HepG2 (cell line): ENCODE measurements around the gene SOCS3. TPM values are rescaled to one million over a fixed set of nuclear protein-coding genes. Genes with fewer than 3 reads are reported as not detected.
A peak's percentile ranks its signal among the peaks of the same experiment; 100 is the strongest.

Source experiments
- ATAC-seq: fragments of 200-7000 bp; cut with Tn5 transposase; 3 replicates; pipeline ENCODE4 v1.9.1; 2020; ENCODE audit warnings: mild to moderate bottlenecking, moderate library complexity
- BruUV-seq: library from RNA; stranded (reverse); fragments of 400-500 nt; replicated peaks from 2 replicates; lab custom pipeline; 2021; lab: Mats Ljungman, UMichigan
- CTCF ChIA-PET: fragments of 300-600 bp; formaldehyde crosslinking; extraction: SDS; loops from one replicate; lab custom pipeline; 2021; ENCODE audit warnings: low total read pairs, inconsistent platforms, low intra/inter-chr PET ratio; lab: Yijun Ruan, JAX
- POLR2A ChIA-PET: fragments of 350-600 bp; sonication (Branson Sonifier 250); formaldehyde crosslinking; loops from one replicate; lab custom pipeline; 2020; ENCODE audit warnings: antibody characterized with exemption, inconsistent platforms; lab: Yijun Ruan, JAX
- DNase-seq: peaks from one replicate; pipeline ENCODE4 v3.0.0-alpha.2; 2015; ENCODE audit warnings: low spot score
- FAIRE-seq: peaks from 3 replicates; lab custom pipeline; 2011; peaks lifted over from hg19 to GRCh38; lab: Jason Lieb, UNC
- H2AFZ ChIP-seq: one replicate; pipeline ENCODE4 v1.6.1; 2011; ENCODE audit warnings: low read length, inconsistent platforms
- H3K27ac ChIP-seq: fragments of 300-600 bp; 3 replicates; pipeline ENCODE4 v1.8.0; 2011; ENCODE audit warnings: mixed run types, mild to moderate bottlenecking, mixed read lengths, low read length, inconsistent platforms; ENCODE audit not compliant: insufficient read depth; ENCODE audit errors: extremely low read length
- H3K27me3 ChIP-seq, 2 experiments: fragments of 200-600 bp in 1 of 2; 2 replicates in 1 of 2; 3 replicates in 1 of 2; pipeline versions ENCODE4 v1.6.0 to v1.8.0; 2011; ENCODE audit warnings: low read length in 2 of 2, mild to moderate bottlenecking in 2 of 2, moderate library complexity in 2 of 2, inconsistent platforms in 1 of 2; ENCODE audit not compliant: insufficient read depth in 2 of 2, control insufficient read depth in 1 of 2
- H3K36me3 ChIP-seq, 2 experiments: fragments of 200-600 bp in 1 of 2; replicated peaks in 1 of 2; 2 replicates in 1 of 2; 3 replicates in 1 of 2; pipeline versions ENCODE4 v1.5.1 to v1.8.0; 2011; ENCODE audit warnings: low read length in 2 of 2, inconsistent platforms in 1 of 2; ENCODE audit not compliant: insufficient read depth in 2 of 2, control insufficient read depth in 1 of 2
- H3K4me1 ChIP-seq: 2 replicates; pipeline ENCODE4 v1.5.1; 2012; ENCODE audit warnings: low read length, inconsistent platforms; ENCODE audit not compliant: insufficient read depth
- H3K4me2 ChIP-seq: 2 replicates; pipeline ENCODE4 v1.6.0; 2011; ENCODE audit warnings: low read depth, low read length, inconsistent platforms
- H3K4me3 ChIP-seq, 3 experiments: fragments of 200-600 bp in 1 of 3; sonication (generic), shearing (Covaris generic) in 1 of 3; replicated peaks in 1 of 3; 2 replicates each; pipeline ENCODE4 v1.5.1; 2011 to 2016; ENCODE audit warnings: low read length in 3 of 3, inconsistent platforms in 2 of 3, low read depth in 2 of 3, mild to moderate bottlenecking in 2 of 3, control low read depth in 1 of 3, mixed read lengths in 1 of 3; ENCODE audit not compliant: insufficient read depth in 1 of 3
- H3K79me2 ChIP-seq: one replicate; pipeline ENCODE4 v1.6.1; 2011; ENCODE audit warnings: low read length, inconsistent platforms; ENCODE audit not compliant: insufficient read depth
- H3K9ac ChIP-seq: 2 replicates; pipeline ENCODE4 v1.6.0; 2011; ENCODE audit warnings: mild to moderate bottlenecking, low read depth, low read length, inconsistent platforms; ENCODE audit not compliant: insufficient read depth
- H3K9me3 ChIP-seq: 2 replicates; pipeline ENCODE4 v1.5.1; 2012; ENCODE audit warnings: mild to moderate bottlenecking, low read length
- H4K20me1 ChIP-seq: 2 replicates; pipeline ENCODE4 v1.6.0; 2011; ENCODE audit warnings: inconsistent platforms, mild to moderate bottlenecking, low read length, moderate library complexity; ENCODE audit not compliant: insufficient read depth
- CENPBD1 ChIP-seq: sonication (generic); formaldehyde crosslinking; IDR thresholded peaks from 2 replicates; pipeline ENCODE4 v1.8.0; 2022; ENCODE audit warnings: missing genetic modification reagents, low read depth, mild to moderate bottlenecking, borderline replicate concordance
- CHD2 ChIP-seq: IDR thresholded peaks from 2 replicates; pipeline ENCODE4 v1.6.1; 2011; ENCODE audit warnings: low read depth, low read length, improper control_type of control experiment
- ELK4 ChIP-seq: sonication (generic); formaldehyde crosslinking; IDR thresholded peaks from 2 replicates; pipeline ENCODE4 v1.9.0; 2021; ENCODE audit warnings: missing genetic modification reagents, borderline replicate concordance
- GTF2F1 ChIP-seq: fragments of 150-350 bp; IDR thresholded peaks from 2 replicates; pipeline ENCODE4 v1.6.1; 2014; ENCODE audit warnings: low read length
- GZF1 ChIP-seq: sonication (generic); formaldehyde crosslinking; IDR thresholded peaks from 2 replicates; pipeline ENCODE4 v1.5.1; 2020; ENCODE audit warnings: mild to moderate bottlenecking, missing genetic modification reagents
- HDAC1 ChIP-seq: sonication (generic); formaldehyde crosslinking; IDR thresholded peaks from 2 replicates; pipeline ENCODE4 v1.5.1; 2020; ENCODE audit warnings: mild to moderate bottlenecking, missing genetic modification reagents
- HNRNPUL1 ChIP-seq: fragments of 200-400 bp; formaldehyde crosslinking; IDR thresholded peaks from 2 replicates; pipeline ENCODE4 v1.6.1; 2017; ENCODE audit warnings: low read depth, mild to moderate bottlenecking, low read length, moderate library complexity
- HOMEZ ChIP-seq: IDR thresholded peaks from 2 replicates; pipeline ENCODE4 v1.6.1; 2016; ENCODE audit warnings: low read depth
- MBNL3 ChIP-seq: fragments of 250-450 bp; sonication (Bioruptor Pico); conservative IDR thresholded peaks from 2 replicates; pipeline ENCODE4 v1.8.0; 2022; ENCODE audit warnings: mild to moderate bottlenecking, inconsistent platforms
- REL ChIP-seq: sonication (generic); formaldehyde crosslinking; conservative IDR thresholded peaks from 2 replicates; pipeline ENCODE4 v1.8.0; 2022; ENCODE audit warnings: mild to moderate bottlenecking, missing genetic modification reagents, moderate library complexity
- SNAPC5 ChIP-seq: sonication (generic); formaldehyde crosslinking; IDR thresholded peaks from 2 replicates; pipeline ENCODE4 v1.8.1; 2023; ENCODE audit warnings: mild to moderate bottlenecking, missing genetic modification reagents, borderline replicate concordance
- TMF1 ChIP-seq: sonication (generic); formaldehyde crosslinking; IDR thresholded peaks from 2 replicates; pipeline ENCODE4 v1.8.1; 2022; ENCODE audit warnings: low read depth, missing genetic modification reagents
- ZNF256 ChIP-seq: sonication (generic); formaldehyde crosslinking; conservative IDR thresholded peaks from 2 replicates; pipeline ENCODE4 v1.4.0; 2020; ENCODE audit warnings: missing genetic modification reagents
- ZNF646 ChIP-seq: sonication (generic); formaldehyde crosslinking; IDR thresholded peaks from 2 replicates; pipeline ENCODE4 v1.9.0; 2021; ENCODE audit warnings: mild to moderate bottlenecking, missing genetic modification reagents
- WGBS: methylation state at CpG from one replicate; pipeline ENCODE4 v1.1.6; 2017; ENCODE audit warnings: low lambda C conversion rate; 5-methylcytosine and 5-hydroxymethylcytosine counted together
- in situ Hi-C: cut with HindIII; loops from 2 replicates; pipeline ENCODE4 v1.10.0; 2017; ENCODE audit warnings: low pct_unique_long_range_greater_than_20kb; ENCODE audit not compliant: extremely low pct_ligation_motif_present
- intact Hi-C: fragments of 100-400 bp; cut with micrococcal nuclease; formaldehyde crosslinking; loops from one replicate; pipeline ENCODE4 v1.10.0; 2022; ENCODE audit not compliant: unreplicated experiment
- polyA plus RNA-seq, 8 experiments: library from polyadenylated mRNA; depleted of rRNA in 3 of 8; stranded (reverse) in 7 of 8; unstranded in 1 of 8; fragments of >200 nt; fragmentation: Illumina TruSeq in 4 of 8; extraction: Trizol in 4 of 8; gene quantifications; 2 replicates each; pipeline versions ENCODE4 v1.2.1 to v1.2.3, GENCODE V29; 2011 to 2016; ENCODE audit warnings: low read depth in 4 of 8, missing spikeins in 1 of 8, mixed read lengths in 1 of 8; ENCODE audit not compliant: insufficient read depth in 1 of 8
- total RNA-seq, 5 experiments: library from RNA; depleted of rRNA; stranded (reverse); fragments of >200 nt; fragmentation: Illumina TruSeq; extraction: Trizol; gene quantifications; 2 replicates each; pipeline ENCODE4 v1.2.3, GENCODE V29; 2016; ENCODE audit warnings: low read depth in 1 of 5

SOCS3 gene
- total and polyA plus RNA-seq, 2 of the 13 experiments (the other 11 are each of a cell fraction or from before 2014, with no cell fraction given) = 0.77 to 2.4 TPM

GRCh38 chr17:78380370-78380769 lies 20.5 kb upstream of the SOCS3 start:
- FAIRE-seq (no peak), DNase-seq (no peak), ATAC-seq (no peak)
- WGBS = 97% methylated on average over 5 of the region's 5 CpGs
- Histone ChIP-seq H3K79me2 (peaks cover 62% of the 10 kb centered on the region), H3K4me3 (no peak overlapping the region), H3K9me3 (no peaks in the 10 kb centered on the region), H3K27me3 (no peaks in the 10 kb centered on the region), H3K4me2 (peak overlapping the region; percentile 87; the same call in 1 of the 2 replicates), H2AFZ (no peak overlapping the region), H3K9ac (no peak overlapping the region), H3K27ac (no peak overlapping the region), H3K36me3 (peaks cover 3 to 8% of the 10 kb centered on the region in 2 experiments; a peak in 3 of 5 replicates), H4K20me1 (peaks cover 18% of the 10 kb centered on the region; the same call in 1 of the 2 replicates), H3K4me1 (peaks cover 83% of the 10 kb centered on the region)
- TF ChIP-seq HOMEZ (CRISPR knock-in tag) (no peak), GZF1 (CRISPR knock-in tag) (no peak), TMF1 (CRISPR knock-in tag) (no peak), SNAPC5 (CRISPR knock-in tag) (no peak), ELK4 (CRISPR knock-in tag) (no peak), HDAC1 (CRISPR knock-in tag) (no peak), CHD2 (no peak), MBNL3 (no peak), GTF2F1 (no peak), REL (CRISPR knock-in tag) (no peak), CENPBD1 (no peak), ZNF256 (no peak), HNRNPUL1 (no peak), ZNF646 (no peak)
- CTCF ChIA-PET = no interaction called here
- POLR2A ChIA-PET = interaction anchor here (1.5 kb wide), 1 partner anchor 14 kb away, joined by 3 read pairs; no protein-coding TSS in a partner anchor
- in situ Hi-C loops (no loop called here), intact Hi-C loops (no loop called here)
- TSS peak; percentile 43 for BruUV-seq
